Central memory CD8-positive, alpha-beta T cell (primary cell): ENCODE data around the gene COL18A1.

Experiments used
- ATAC-seq: fragments of 150-1000 bp; cut with Tn5 transposase; replicated peaks from 2 replicates; pipeline ENCODE4 v1.10.0; 2022; ENCODE audit warnings: mild to moderate bottlenecking, moderate FRiP score, moderate number of reproducible peaks; ENCODE audit not compliant: poor library complexity, severe bottlenecking; ENCODE audit errors: extremely low read depth
- DNase-seq, 2 donors: peaks; one replicate each; pipeline ENCODE4 v3.0.0; 2021; ENCODE audit warnings: low spot score in 2 of 2
- H3K27ac Mint-ChIP-seq: one replicate; pipeline ENCODE4 v1.8.0; 2022; ENCODE audit warnings: low read depth, mild to moderate bottlenecking, moderate library complexity, mixed read lengths
- H3K27me3 Mint-ChIP-seq: one replicate; pipeline ENCODE4 v1.8.0; 2022; ENCODE audit warnings: mixed read lengths
- H3K36me3 Mint-ChIP-seq: one replicate; pipeline ENCODE4 v1.8.0; 2022; ENCODE audit warnings: mild to moderate bottlenecking, moderate library complexity, mixed read lengths; ENCODE audit not compliant: insufficient read depth
- H3K4me1 Mint-ChIP-seq: one replicate; pipeline ENCODE4 v1.8.0; 2022; ENCODE audit warnings: mixed read lengths
- H3K4me3 Mint-ChIP-seq: one replicate; pipeline ENCODE4 v1.8.0; 2022; ENCODE audit warnings: mild to moderate bottlenecking, moderate library complexity, mixed read lengths
- H3K9me3 Mint-ChIP-seq: one replicate; pipeline ENCODE4 v1.8.0; 2022; ENCODE audit warnings: mixed read lengths

Gene COL18A1

GRCh38 chr21:45372732-45373355 is 32.1 kb upstream of the COL18A1 start:
- Mint-ChIP-seq H3K27ac (no peak overlapping the region), H3K4me3 (no peak overlapping the region), H3K9me3 (no peaks in the 10 kb centered on the region), H3K36me3 (peaks cover 4% of the 10 kb centered on the region), H3K27me3 (peaks cover 44% of the 10 kb centered on the region), H3K4me1 (peaks cover 7% of the 10 kb centered on the region)
- DNase-seq (no peak), ATAC-seq (no peak)

DNA sequence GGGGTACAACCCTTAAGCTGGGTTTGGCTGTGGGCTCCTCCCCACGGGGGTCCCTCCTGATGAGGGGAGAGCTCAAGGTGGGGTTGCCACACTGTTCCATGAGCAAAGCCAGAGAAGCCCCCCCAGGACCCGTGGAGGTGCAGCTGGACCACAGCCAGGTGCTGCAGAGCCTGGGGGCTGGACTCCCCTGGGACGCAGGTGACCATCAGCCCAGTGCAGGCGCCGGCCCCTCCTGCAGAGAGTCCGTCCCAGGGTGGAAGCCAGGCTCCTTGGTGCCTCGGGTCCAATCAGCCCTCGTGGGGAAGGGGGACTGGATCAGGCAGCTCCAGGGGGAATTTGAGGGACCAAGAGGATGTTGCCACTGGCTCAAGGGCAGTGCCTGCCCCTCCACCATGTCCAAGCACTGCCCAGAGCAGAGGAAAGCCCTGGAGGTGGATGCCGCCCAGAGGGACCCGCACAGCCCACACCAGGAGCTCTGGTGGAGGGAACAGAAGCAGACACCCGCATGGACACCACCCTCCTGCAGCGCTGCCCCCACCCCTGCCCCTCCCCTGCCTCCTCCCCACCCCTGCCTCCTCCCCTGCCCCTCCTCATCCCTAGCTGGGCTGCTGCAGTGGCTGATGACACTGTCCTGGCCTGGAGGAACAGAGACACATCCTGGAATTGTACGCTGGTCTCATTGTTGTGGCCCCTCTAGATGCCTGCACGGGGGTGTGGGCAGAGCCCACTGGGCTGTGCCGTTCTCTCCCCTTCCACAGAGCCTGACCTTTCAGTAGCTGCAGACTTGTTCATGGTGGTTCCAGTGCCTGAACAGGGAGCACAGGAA is 30.8 kb upstream of the COL18A1 start:
- Mint-ChIP-seq H3K27ac (no peak overlapping the region), H3K27me3 (peaks cover 42% of the 10 kb centered on the region), H3K36me3 (peaks cover 2% of the 10 kb centered on the region), H3K4me3 (no peak overlapping the region), H3K4me1 (peaks cover 7% of the 10 kb centered on the region), H3K9me3 (no peaks in the 10 kb centered on the region)
- DNase-seq = no peak
- ATAC-seq = no peak

DNA sequence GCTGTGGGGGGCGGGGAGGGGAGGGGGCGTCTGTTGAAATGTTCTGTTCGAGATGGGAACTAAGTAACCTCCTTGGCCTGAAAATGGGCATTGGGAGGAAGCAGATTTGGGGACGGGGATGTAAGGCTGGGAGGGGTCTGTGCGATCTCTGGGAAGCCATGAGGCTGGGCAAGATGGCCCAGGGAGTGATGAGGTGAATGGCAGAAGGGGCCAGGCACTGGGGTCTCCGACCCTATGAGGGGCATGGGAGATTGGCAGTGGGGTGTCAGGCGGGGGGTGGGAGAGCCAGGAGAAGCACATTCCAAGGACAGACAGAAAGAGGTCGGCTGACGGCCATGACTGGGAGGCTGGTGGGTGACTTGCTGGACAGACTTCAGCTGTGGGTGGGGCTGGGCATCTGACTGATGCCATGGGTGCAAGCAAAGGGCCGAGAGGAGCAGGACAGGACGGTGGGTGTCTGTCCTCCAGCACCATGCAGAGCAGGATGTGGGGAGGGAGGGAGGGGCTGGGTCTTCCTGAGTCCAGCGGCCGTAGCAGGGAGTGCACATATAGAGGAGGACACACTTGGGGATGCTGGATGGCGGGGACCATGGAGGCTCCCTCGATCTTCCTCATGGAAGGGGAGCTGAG is 30.0 kb upstream of the COL18A1 start:
- ATAC-seq = no peak
- Mint-ChIP-seq H3K9me3 (no peaks in the 10 kb centered on the region), H3K27me3 (peaks cover 46% of the 10 kb centered on the region), H3K27ac (no peak overlapping the region), H3K4me3 (no peak overlapping the region), H3K4me1 (peaks cover 7% of the 10 kb centered on the region), H3K36me3 (peaks cover 2% of the 10 kb centered on the region)
- DNase-seq = no peak

DNA sequence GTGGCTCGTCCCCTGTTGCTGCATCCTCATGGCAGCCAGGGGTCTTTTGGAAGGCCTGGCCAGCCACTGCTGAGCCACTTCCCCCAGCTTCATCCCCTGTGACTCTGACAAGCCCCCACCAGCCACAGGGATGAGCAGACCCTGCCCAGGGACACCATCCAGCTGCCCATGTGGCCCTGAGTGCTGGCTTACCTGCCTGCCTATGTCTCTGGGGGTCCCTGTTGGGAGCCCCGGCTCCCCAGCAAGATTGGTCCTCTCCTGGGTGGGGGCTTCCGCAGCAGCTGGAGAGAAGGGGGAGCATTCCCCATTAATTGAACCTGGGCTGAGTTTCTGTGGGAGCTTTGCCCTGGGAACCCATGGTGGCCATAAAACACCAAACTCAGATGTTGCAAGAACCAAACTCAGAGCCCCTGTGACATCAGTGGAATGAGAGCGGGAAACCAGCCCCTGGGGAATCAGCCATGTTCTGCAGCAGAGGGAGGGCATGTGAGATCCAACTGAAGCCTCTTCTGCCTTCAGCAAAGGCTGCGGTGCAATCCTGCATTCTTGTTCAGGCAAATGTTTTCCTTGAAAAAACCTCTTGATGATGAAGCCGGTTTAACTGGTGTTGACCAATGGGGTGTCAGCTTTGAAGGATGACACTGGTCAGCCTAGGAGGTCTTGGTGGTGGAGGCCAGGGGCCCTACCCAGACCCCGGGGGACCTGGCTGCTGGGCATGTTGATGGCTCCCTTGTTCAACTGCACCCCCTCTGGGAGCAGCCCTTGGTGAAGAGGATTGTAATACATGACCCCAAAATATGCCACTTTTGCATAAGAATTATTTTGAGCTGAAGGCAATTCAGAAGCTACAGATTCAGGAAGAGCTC is 28.3 kb upstream of the COL18A1 start:
- no peak overlapping the region for H3K27ac Mint-ChIP-seq
- H3K4me1 Mint-ChIP-seq = no peaks in the 10 kb centered on the region
- peaks cover 38% of the 10 kb centered on the region for H3K27me3 Mint-ChIP-seq
- ATAC-seq = no peak
- no peaks in the 10 kb centered on the region for H3K36me3 Mint-ChIP-seq
- no peaks in the 10 kb centered on the region for H3K9me3 Mint-ChIP-seq
- H3K4me3 Mint-ChIP-seq = no peak overlapping the region
- no peak for DNase-seq

- no peaks in the 10 kb centered on the region for H3K9me3 Mint-ChIP-seq
- no peak overlapping the region for H3K4me3 Mint-ChIP-seq
- H3K27ac Mint-ChIP-seq = no peak overlapping the region
- H3K36me3 Mint-ChIP-seq = no peaks in the 10 kb centered on the region
- no peak for DNase-seq
- no peak for ATAC-seq
- peaks cover 37% of the 10 kb centered on the region for H3K27me3 Mint-ChIP-seq
- no peaks in the 10 kb centered on the region for H3K4me1 Mint-ChIP-seq
Measured at GRCh38 chr21:45377325-45377709, 27.6 kb upstream of the COL18A1 start.

GRCh38 chr21:45377866-45378257 is 27.1 kb upstream of the COL18A1 start:
- Mint-ChIP-seq H3K36me3 (no peaks in the 10 kb centered on the region), H3K4me1 (no peaks in the 10 kb centered on the region)

DNA sequence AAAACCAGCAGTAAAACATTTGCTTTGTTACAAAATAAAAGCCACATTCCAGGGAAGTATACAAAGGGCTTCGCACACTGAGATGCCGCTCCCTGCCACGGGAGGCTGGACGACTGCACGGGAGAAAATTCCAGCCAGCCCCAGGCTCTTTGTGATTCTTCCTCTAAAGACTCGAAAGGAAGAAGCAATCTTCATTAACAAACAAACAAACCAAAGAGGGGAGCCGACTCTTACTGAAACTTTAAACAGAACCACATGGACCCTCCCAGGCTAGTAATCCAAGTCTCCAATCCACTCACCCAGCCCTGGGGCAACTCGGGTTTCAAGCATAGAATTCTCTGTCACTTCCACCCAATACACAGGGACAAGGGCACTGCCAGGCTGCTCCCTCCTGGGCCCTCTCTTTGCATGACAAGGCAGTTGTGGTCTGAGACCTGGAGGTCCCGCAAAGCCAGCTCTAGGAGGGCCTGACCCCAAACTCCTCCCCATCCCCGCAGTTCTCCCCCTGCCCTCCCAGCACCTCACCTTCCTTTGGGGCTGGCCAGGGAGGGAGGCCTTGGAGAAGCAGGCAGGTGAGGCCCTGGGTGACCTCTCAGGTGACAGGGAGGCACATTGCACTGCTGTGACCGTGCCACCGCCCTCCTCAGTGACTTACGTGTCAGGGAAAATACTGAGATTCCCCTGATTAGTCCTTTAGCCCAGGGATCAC is 26.6 kb upstream of the COL18A1 start:
- no peaks in the 10 kb centered on the region for H3K9me3 Mint-ChIP-seq
- no peak overlapping the region for H3K27ac Mint-ChIP-seq
- peaks cover 33% of the 10 kb centered on the region for H3K27me3 Mint-ChIP-seq
- no peak for DNase-seq
- no peaks in the 10 kb centered on the region for H3K4me1 Mint-ChIP-seq
- H3K4me3 Mint-ChIP-seq = no peak overlapping the region
- no peak for ATAC-seq
- H3K36me3 Mint-ChIP-seq = no peaks in the 10 kb centered on the region

More at GRCh38 chr21:45377866-45378257, 27.1 kb upstream of the COL18A1 start:
- no peak overlapping the region for H3K4me3 Mint-ChIP-seq
- ATAC-seq (no peak), DNase-seq (no peak)
- no peaks in the 10 kb centered on the region for H3K9me3 Mint-ChIP-seq
- H3K27me3 Mint-ChIP-seq = peaks cover 37% of the 10 kb centered on the region
- no peak overlapping the region for H3K27ac Mint-ChIP-seq

- H3K4me1 Mint-ChIP-seq = no peaks in the 10 kb centered on the region
- no peaks in the 10 kb centered on the region for H3K36me3 Mint-ChIP-seq
- no peak for DNase-seq
- peaks cover 33% of the 10 kb centered on the region for H3K27me3 Mint-ChIP-seq
- no peak overlapping the region for H3K4me3 Mint-ChIP-seq
- no peaks in the 10 kb centered on the region for H3K9me3 Mint-ChIP-seq
- no peak for ATAC-seq
- no peak overlapping the region for H3K27ac Mint-ChIP-seq
Measured at GRCh38 chr21:45379171-45379900, 25.6 kb upstream of the COL18A1 start.

DNA sequence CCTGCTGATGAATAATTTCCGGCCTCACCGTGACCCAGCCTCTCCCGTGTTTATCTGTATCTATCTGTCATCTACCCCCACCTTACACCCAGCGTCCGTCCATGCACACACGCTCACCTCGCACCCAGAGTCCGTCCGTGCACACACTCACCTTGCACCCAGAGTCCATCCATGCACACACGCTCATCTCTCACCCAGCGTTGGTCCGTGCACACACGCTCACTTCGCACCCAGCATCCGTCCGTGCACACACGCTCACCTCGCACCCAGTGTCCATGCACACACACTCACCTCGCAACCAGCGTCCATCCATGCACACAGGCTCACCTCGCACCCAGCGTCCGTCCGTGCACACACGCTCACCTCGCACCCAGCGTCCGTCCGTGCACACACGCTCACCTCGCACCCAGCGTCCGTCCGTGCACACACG is 25.0 kb upstream of the COL18A1 start:
- H3K9me3 Mint-ChIP-seq = no peaks in the 10 kb centered on the region
- peaks cover 37% of the 10 kb centered on the region for H3K27me3 Mint-ChIP-seq
- H3K4me1 Mint-ChIP-seq = no peaks in the 10 kb centered on the region
- H3K36me3 Mint-ChIP-seq = no peaks in the 10 kb centered on the region
- DNase-seq (no peak), ATAC-seq (no peak)
- no peak overlapping the region for H3K27ac Mint-ChIP-seq
- no peak overlapping the region for H3K4me3 Mint-ChIP-seq

DNA sequence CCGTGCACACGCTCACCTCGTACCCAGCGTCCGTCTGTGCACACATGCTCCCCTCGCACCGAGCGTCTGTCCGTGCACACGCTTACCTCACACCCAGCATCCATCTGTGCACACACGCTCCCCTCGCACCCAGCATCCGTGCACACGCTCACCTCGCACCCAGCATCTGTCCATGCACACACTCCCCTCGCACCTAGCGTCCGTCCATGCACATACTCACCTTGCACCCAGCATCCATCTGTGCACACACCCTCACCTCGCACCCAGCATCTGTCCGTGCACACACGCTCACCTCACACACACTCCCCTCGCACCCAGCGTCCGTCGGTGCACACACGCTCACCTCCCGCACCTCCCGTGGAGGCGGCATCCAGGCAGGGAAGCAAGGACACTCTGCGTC is 24.4 kb upstream of the COL18A1 start:
- H3K27ac Mint-ChIP-seq = no peak overlapping the region
- no peaks in the 10 kb centered on the region for H3K9me3 Mint-ChIP-seq
- peaks cover 44% of the 10 kb centered on the region for H3K27me3 Mint-ChIP-seq
- ATAC-seq (no peak), DNase-seq (no peak)
- H3K36me3 Mint-ChIP-seq = no peaks in the 10 kb centered on the region
- no peaks in the 10 kb centered on the region for H3K4me1 Mint-ChIP-seq
- H3K4me3 Mint-ChIP-seq = no peak overlapping the region

DNA sequence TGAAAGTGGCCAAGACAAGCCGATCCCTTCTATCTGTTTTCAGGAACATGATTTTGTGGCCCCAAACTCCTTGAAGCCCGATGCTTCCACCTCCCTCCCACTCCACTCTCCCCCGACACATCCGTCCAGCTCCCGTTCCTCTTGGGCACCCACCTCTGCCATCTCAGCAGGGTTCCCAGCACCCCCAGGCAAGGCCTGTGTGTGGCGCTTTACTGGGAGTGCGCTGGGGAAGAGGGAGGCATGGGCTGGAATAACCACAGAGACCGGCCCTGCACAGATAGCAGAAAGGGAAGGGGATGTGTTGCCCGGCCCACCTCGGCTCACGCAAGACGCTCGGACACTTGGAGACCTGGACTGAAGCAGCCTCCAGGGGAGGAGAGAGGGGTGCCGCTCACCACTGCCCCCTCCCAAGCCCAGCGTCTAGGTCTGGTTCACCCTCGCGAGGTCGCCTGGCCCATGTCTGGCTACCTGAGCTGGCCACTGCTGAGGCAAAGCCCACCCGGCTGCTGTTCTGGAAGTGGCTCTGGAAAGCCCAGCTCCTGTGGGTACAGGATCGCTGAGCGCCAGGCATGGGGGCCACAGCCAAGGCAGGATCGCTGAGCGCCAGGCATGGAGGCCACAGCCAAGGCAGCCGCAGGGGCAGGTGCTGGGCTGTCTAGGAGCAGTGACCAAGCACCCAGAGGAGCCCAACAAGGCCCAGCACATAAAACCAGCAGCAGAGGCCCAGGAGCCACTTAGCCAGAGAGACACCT is 23.8 kb upstream of the COL18A1 start:
- Mint-ChIP-seq H3K27me3 (peaks cover 50% of the 10 kb centered on the region), H3K4me3 (no peak overlapping the region), H3K36me3 (no peaks in the 10 kb centered on the region), H3K9me3 (no peaks in the 10 kb centered on the region), H3K27ac (no peak overlapping the region), H3K4me1 (no peaks in the 10 kb centered on the region)
- ATAC-seq (no peak), DNase-seq (no peak)
